Measurements from ENCODE around the gene C14orf132.

The C14orf132 gene

DNA sequence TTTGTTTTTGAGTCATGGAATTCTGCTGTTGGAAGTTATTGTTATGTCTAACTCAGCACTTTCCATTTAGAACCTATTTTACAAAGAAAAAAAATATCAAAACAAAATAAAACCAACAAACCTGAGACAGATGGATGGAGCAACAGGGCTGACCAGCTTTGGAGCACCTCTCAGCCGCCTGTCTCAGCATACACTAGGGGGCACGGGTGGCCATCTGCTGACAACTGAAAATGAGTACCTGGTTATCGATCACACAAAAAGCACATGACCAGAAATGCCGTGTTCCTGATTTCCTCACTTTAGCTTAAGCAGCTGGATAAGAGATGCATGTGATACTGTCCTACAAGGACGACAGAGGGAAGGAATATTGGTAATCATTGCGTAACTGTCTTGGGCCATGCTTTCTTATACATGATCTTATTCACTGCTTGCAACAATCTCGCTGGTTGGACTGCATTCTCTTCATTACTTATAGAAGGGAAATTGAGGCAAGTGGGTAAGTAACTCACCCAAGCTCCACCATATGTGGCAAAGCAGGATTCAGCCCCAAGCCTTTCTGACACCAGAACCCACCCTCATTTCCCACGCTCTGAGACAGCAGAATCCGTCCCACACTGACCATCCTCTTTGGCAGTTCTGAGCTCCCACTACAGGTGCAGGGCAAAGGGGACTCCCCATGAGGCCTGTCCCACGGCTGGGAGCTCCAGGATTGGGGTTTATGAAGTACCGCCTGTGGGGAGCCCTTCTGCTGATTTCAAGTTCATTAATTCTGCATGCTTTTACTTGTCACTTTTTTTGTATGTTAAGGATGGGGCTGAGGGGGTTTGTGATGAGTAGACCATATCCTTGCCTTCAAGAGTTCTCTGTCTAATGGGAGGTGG, 43.5 kb downstream of the C14orf132 start:
- Histone ChIP-seq H3K36me3 (ENCODE audit: control insufficient read depth, insufficient read depth, low read length) (no peaks in the 10 kb centered on the region), H3K27ac (ENCODE audit: insufficient read depth, low read length, poor library complexity, severe bottlenecking) (no peak overlapping the region), H3K4me3 (ENCODE audit: insufficient read depth, low read depth, low read length, poor library complexity, severe bottlenecking) (no peak overlapping the region), H3K9me3 (ENCODE audit: control insufficient read depth, low read length) (no peaks in the 10 kb centered on the region), H3K4me1 (ENCODE audit: control insufficient read depth, insufficient read depth, low read length, poor library complexity, severe bottlenecking) (no peaks in the 10 kb centered on the region), H3K27me3 (replicated peaks; ENCODE audit: control insufficient read depth, insufficient read depth, low read length, poor library complexity, severe bottlenecking) (peaks cover 3% of the 10 kb centered on the region)
- DNase-seq, result no peak

DNA sequence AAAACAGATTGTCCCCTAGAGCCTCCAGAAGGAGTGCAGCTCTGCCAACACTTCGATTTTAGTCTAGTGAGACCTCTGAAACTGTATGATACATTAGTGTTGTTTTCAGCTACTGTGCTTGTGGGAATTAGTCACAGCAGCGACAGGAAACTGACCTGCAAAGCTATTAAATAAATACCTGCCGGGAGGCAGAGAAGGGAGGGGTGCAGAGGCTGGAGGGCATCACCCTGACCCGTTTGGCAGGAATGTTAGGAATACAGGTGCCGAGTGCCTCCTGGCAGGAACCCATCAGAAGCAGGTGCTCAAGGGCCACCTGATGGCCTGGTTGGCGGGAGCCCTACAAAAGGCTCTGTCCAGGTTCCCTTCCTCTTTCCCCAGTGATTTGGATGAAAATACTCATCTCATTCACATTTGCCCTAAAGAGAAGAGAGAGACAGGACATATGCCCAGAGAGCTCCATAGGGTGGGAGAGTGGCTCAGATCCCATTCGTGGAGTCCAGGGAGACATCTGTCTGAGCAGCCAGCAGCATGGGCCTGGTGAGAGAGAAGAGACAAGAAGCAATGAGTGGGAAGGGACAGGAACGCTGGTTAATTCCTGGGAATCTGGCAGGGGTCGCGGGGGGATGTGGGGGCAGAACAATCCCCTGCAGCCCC, 44.6 kb downstream of the C14orf132 start:
- Histone ChIP-seq H3K4me3 (ENCODE audit: insufficient read depth, low read depth, low read length, poor library complexity, severe bottlenecking) (no peak overlapping the region), H3K9me3 (ENCODE audit: control insufficient read depth, low read length) (no peaks in the 10 kb centered on the region), H3K36me3 (ENCODE audit: control insufficient read depth, insufficient read depth, low read length) (no peaks in the 10 kb centered on the region), H3K4me1 (ENCODE audit: control insufficient read depth, insufficient read depth, low read length, poor library complexity, severe bottlenecking) (no peaks in the 10 kb centered on the region), H3K27ac (ENCODE audit: insufficient read depth, low read length, poor library complexity, severe bottlenecking) (no peak overlapping the region), H3K27me3 (replicated peaks; ENCODE audit: control insufficient read depth, insufficient read depth, low read length, poor library complexity, severe bottlenecking) (peaks cover 3% of the 10 kb centered on the region)
- DNase-seq, result no peak

DNA sequence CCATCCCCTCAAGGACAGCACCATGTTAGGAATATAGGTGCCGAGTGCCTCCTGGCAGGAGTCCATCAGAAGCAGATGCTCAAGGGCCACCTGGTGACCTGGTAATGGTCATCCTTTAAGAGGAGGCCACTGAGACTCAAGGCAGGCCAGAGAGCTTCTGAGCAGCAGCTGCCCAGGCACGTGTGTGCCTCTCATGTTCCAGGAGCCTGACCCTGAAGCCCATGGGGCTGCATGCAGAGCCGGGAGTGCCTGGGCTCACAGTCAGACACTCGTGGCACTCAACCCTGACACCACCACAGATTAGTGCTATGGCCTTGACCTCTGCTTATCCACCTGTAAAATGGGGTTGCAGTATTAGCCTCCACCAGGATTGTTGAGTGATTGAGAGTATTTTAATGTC, 45.6 kb downstream of the C14orf132 start:
- no peak overlapping the region for H3K4me3 ChIP-seq (ENCODE audit: insufficient read depth, low read depth, low read length, poor library complexity, severe bottlenecking)
- no peaks in the 10 kb centered on the region for H3K9me3 ChIP-seq (ENCODE audit: control insufficient read depth, low read length)
- no peak for DNase-seq
- H3K27ac ChIP-seq (ENCODE audit: insufficient read depth, low read length, poor library complexity, severe bottlenecking), result no peak overlapping the region
- no peaks in the 10 kb centered on the region for H3K4me1 ChIP-seq (ENCODE audit: control insufficient read depth, insufficient read depth, low read length, poor library complexity, severe bottlenecking)
- H3K36me3 ChIP-seq (ENCODE audit: control insufficient read depth, insufficient read depth, low read length), result no peaks in the 10 kb centered on the region
- H3K27me3 ChIP-seq (replicated peaks; ENCODE audit: control insufficient read depth, insufficient read depth, low read length, poor library complexity, severe bottlenecking), result peaks cover 3% of the 10 kb centered on the region

DNA sequence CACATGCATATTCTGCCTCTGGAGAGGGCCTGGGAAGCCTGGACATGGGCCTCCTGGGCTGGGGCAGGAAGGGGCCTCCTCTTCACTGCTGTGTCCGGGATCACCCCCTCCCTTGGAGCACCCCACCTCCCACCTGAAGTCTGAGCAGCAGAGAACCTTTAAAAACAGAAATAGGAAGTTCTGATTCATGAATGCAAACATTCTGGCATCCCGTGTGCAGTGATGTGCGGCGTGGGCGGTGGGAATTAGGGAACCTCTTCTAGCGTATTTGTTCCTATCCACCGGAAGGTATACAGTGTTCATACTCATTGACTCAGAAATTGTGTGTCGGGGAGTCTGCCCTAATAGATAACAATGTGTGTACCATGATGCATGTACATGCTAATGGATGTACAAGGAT, 46.2 kb downstream of the C14orf132 start:
- H3K4me1 ChIP-seq (ENCODE audit: control insufficient read depth, insufficient read depth, low read length, poor library complexity, severe bottlenecking), result no peaks in the 10 kb centered on the region
- no peaks in the 10 kb centered on the region for H3K36me3 ChIP-seq (ENCODE audit: control insufficient read depth, insufficient read depth, low read length)
- no peaks in the 10 kb centered on the region for H3K9me3 ChIP-seq (ENCODE audit: control insufficient read depth, low read length)
- H3K27me3 ChIP-seq (replicated peaks; ENCODE audit: control insufficient read depth, insufficient read depth, low read length, poor library complexity, severe bottlenecking), result peaks cover 3% of the 10 kb centered on the region
- H3K4me3 ChIP-seq (ENCODE audit: insufficient read depth, low read depth, low read length, poor library complexity, severe bottlenecking), result no peak overlapping the region
- DNase-seq, result no peak
- H3K27ac ChIP-seq (ENCODE audit: insufficient read depth, low read length, poor library complexity, severe bottlenecking), result no peak overlapping the region

DNA sequence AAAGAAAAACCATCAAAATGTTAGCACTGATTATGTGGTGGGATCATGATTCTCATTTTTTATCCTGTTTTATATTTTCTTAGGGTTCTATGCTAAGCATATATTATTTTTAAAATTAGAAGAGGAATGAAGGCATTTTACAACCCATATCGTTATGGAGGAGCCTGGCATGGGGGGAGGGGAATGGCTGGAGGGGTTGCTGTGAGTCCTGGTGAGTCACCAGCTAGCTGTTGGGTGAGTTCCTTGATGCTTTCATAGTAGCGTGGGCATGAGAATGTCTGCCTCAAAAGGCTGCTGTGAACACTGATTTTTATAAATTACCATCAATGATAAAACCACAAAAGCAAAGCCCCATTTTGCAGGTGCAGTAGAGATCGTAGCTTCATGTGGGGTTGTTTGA, 46.9 kb downstream of the C14orf132 start:
- H3K4me1 ChIP-seq (ENCODE audit: control insufficient read depth, insufficient read depth, low read length, poor library complexity, severe bottlenecking), result no peaks in the 10 kb centered on the region
- H3K27ac ChIP-seq (ENCODE audit: insufficient read depth, low read length, poor library complexity, severe bottlenecking), result no peak overlapping the region
- no peak for DNase-seq
- no peaks in the 10 kb centered on the region for H3K36me3 ChIP-seq (ENCODE audit: control insufficient read depth, insufficient read depth, low read length)
- H3K9me3 ChIP-seq (ENCODE audit: control insufficient read depth, low read length), result no peaks in the 10 kb centered on the region
- peaks cover 3% of the 10 kb centered on the region for H3K27me3 ChIP-seq (replicated peaks; ENCODE audit: control insufficient read depth, insufficient read depth, low read length, poor library complexity, severe bottlenecking)
- no peak overlapping the region for H3K4me3 ChIP-seq (ENCODE audit: insufficient read depth, low read depth, low read length, poor library complexity, severe bottlenecking)

DNA sequence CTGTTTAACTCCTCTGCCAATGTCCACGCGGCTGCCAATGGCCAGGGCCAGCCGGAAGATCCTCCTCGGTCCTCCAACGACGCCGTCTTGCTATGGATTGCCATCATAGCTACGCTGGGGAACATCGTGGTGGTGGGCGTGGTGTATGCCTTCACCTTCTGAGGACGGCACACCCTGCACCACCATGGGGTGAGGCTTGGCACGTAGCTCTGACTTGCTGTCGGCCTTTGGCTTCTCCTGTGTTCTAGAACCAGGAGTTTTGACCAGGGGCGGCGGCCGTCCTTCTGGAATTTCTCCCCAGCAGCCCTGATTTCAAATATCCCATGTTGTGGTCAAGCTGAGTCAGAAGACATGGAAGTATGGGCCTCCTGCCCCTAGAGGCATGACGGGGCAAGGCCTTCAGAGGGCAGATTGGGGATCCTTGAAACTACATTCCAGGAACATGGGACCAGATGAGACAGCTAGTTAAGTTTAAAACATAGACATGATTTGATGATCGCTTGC, 47.5 kb downstream of the C14orf132 start:
- H3K36me3 ChIP-seq (ENCODE audit: control insufficient read depth, insufficient read depth, low read length), result no peaks in the 10 kb centered on the region
- peaks cover 3% of the 10 kb centered on the region for H3K27me3 ChIP-seq (replicated peaks; ENCODE audit: control insufficient read depth, insufficient read depth, low read length, poor library complexity, severe bottlenecking)
- no peaks in the 10 kb centered on the region for H3K4me1 ChIP-seq (ENCODE audit: control insufficient read depth, insufficient read depth, low read length, poor library complexity, severe bottlenecking)
- no peak overlapping the region for H3K27ac ChIP-seq (ENCODE audit: insufficient read depth, low read length, poor library complexity, severe bottlenecking)
- no peak overlapping the region for H3K4me3 ChIP-seq (ENCODE audit: insufficient read depth, low read depth, low read length, poor library complexity, severe bottlenecking)
- DNase-seq, result no peak
- H3K9me3 ChIP-seq (ENCODE audit: control insufficient read depth, low read length), result no peaks in the 10 kb centered on the region

DNA sequence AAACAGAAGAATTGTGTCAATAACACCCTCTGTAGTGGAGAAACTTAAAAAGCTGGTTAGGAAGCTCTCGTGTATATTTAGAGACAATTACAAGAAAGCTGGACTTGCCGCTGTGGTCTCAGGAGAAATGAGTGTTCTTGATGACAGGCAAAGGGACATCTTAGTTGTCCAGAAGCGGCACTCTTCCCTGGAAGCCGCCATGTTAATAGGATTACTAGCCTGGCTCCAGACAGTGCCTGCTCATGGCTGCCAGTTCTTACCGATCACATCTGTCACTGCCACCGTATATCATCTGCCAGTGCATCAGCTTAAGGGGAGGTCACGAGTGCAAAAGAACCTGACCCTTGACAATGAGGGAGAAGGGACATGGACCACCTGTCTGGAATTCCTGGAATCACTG, 48.9 kb downstream of the C14orf132 start:
- peaks cover 3% of the 10 kb centered on the region for H3K27me3 ChIP-seq (replicated peaks; ENCODE audit: control insufficient read depth, insufficient read depth, low read length, poor library complexity, severe bottlenecking)
- H3K4me3 ChIP-seq (ENCODE audit: insufficient read depth, low read depth, low read length, poor library complexity, severe bottlenecking), result no peak overlapping the region
- no peaks in the 10 kb centered on the region for H3K36me3 ChIP-seq (ENCODE audit: control insufficient read depth, insufficient read depth, low read length)
- no peak overlapping the region for H3K27ac ChIP-seq (ENCODE audit: insufficient read depth, low read length, poor library complexity, severe bottlenecking)
- H3K4me1 ChIP-seq (ENCODE audit: control insufficient read depth, insufficient read depth, low read length, poor library complexity, severe bottlenecking), result no peaks in the 10 kb centered on the region
- DNase-seq, result no peak
- no peaks in the 10 kb centered on the region for H3K9me3 ChIP-seq (ENCODE audit: control insufficient read depth, low read length)

DNA sequence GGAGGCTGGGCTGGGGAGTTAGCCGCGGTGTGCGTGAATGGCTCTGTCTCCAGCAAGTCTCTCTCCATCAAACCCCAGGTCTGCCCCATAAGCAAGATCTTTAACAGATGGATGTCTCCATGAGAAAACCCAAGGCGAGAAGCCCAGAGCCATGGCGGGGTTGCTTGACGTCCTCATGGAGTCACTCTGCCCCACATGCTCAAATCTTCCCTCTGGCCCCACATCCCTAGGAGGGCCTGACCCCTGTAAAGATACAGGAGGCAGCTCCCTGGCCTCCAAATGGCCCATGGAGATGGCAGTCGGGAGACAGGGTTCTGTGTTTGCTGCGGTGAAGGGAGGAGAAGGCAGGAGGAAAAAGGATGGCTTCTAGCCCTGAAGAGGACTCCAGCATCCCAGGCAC, 49.3 kb downstream of the C14orf132 start:
- no peaks in the 10 kb centered on the region for H3K9me3 ChIP-seq (ENCODE audit: control insufficient read depth, low read length)
- DNase-seq, result no peak
- no peaks in the 10 kb centered on the region for H3K4me1 ChIP-seq (ENCODE audit: control insufficient read depth, insufficient read depth, low read length, poor library complexity, severe bottlenecking)
- no peak overlapping the region for H3K27ac ChIP-seq (ENCODE audit: insufficient read depth, low read length, poor library complexity, severe bottlenecking)
- peaks cover 3% of the 10 kb centered on the region for H3K27me3 ChIP-seq (replicated peaks; ENCODE audit: control insufficient read depth, insufficient read depth, low read length, poor library complexity, severe bottlenecking)
- no peaks in the 10 kb centered on the region for H3K36me3 ChIP-seq (ENCODE audit: control insufficient read depth, insufficient read depth, low read length)
- H3K4me3 ChIP-seq (ENCODE audit: insufficient read depth, low read depth, low read length, poor library complexity, severe bottlenecking), result no peak overlapping the region

DNA sequence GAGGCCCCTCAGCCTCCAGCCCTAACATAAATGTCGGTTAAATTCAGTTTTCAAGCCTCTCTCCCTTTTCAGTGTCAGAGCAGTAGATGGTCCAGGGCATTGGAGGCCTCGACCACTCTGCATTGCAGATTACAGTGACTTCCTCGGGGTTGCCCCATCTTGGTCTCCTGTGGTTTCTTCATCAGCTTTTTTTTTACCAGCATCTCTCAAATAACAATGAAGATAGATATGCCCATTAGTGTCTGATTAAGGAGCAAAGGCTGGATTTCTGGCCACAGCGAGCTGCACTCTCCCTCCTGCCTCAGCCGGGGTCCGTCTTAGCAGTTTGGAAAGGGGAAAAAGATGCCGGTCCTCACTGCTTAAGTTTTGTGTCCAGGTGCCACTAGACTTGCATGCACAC, 49.7 kb downstream of the C14orf132 start:
- H3K4me1 ChIP-seq (ENCODE audit: control insufficient read depth, insufficient read depth, low read length, poor library complexity, severe bottlenecking), result no peaks in the 10 kb centered on the region

DNA sequence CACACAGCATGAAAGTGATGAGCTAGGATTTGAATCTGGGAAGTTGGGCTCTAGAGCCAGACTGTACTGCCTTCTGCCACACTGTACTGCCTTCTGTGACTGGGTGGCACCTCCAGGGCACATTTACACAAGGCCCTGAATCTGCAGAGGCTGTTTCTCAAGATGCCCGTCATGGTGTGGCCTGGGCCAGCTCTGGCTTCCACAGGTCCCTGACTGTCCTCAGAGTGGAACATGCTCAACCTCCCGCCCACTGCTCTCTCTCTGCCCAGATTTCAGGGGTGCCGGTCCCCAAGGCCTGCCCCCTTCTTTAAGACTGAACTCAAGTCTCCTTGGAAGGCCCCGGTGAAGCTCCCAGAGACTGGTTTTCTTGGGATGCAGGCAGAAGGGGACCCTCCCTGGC, 50.2 kb downstream of the C14orf132 start:
- H3K4me1 ChIP-seq (ENCODE audit: control insufficient read depth, insufficient read depth, low read length, poor library complexity, severe bottlenecking), result no peaks in the 10 kb centered on the region

More for the DNA sequence above, 49.7 kb downstream of the C14orf132 start:
- no peaks in the 10 kb centered on the region for H3K9me3 ChIP-seq (ENCODE audit: control insufficient read depth, low read length)
- no peak overlapping the region for H3K27ac ChIP-seq (ENCODE audit: insufficient read depth, low read length, poor library complexity, severe bottlenecking)
- peaks cover 3% of the 10 kb centered on the region for H3K27me3 ChIP-seq (replicated peaks; ENCODE audit: control insufficient read depth, insufficient read depth, low read length, poor library complexity, severe bottlenecking)
- DNase-seq, result no peak
- H3K36me3 ChIP-seq (ENCODE audit: control insufficient read depth, insufficient read depth, low read length), result no peaks in the 10 kb centered on the region
- H3K4me3 ChIP-seq (ENCODE audit: insufficient read depth, low read depth, low read length, poor library complexity, severe bottlenecking), result no peak overlapping the region

More for the DNA sequence above, 50.2 kb downstream of the C14orf132 start:
- H3K9me3 ChIP-seq (ENCODE audit: control insufficient read depth, low read length), result no peaks in the 10 kb centered on the region
- H3K4me3 ChIP-seq (ENCODE audit: insufficient read depth, low read depth, low read length, poor library complexity, severe bottlenecking), result no peak overlapping the region
- H3K27me3 ChIP-seq (replicated peaks; ENCODE audit: control insufficient read depth, insufficient read depth, low read length, poor library complexity, severe bottlenecking), result peaks cover 3% of the 10 kb centered on the region
- DNase-seq, result no peak
- no peaks in the 10 kb centered on the region for H3K36me3 ChIP-seq (ENCODE audit: control insufficient read depth, insufficient read depth, low read length)
- H3K27ac ChIP-seq (ENCODE audit: insufficient read depth, low read length, poor library complexity, severe bottlenecking), result no peak overlapping the region
